H1 (cell line): Measurements from ENCODE around the gene SIK3. TPM values are rescaled to one million over a fixed set of nuclear protein-coding genes. Genes with fewer than 3 reads are reported as not detected.

Source experiments
- ATF2 ChIP-seq: IDR thresholded peaks from 2 replicates; pipeline ENCODE4 v1.6.1; 2012; ENCODE audit warnings: low read length, inconsistent platforms
- CHD7 ChIP-seq: fragments of 300-600 bp; sonication (generic); IDR thresholded peaks from 2 replicates; pipeline ENCODE4 v1.7.1; 2012; ENCODE audit warnings: low read length, moderate library complexity, mild to moderate bottlenecking, inconsistent platforms; ENCODE audit not compliant: insufficient replicate concordance
- CREB1 ChIP-seq: IDR thresholded peaks from 2 replicates; pipeline ENCODE4 v1.6.1; 2012; ENCODE audit warnings: inconsistent platforms
- SRF ChIP-seq: IDR thresholded peaks from 2 replicates; pipeline ENCODE4 v1.6.1; 2011; ENCODE audit warnings: mild to moderate bottlenecking, low read depth, low read length, moderate library complexity
- TEAD4 ChIP-seq: IDR thresholded peaks from 2 replicates; pipeline ENCODE4 v1.6.1; 2012; ENCODE audit warnings: low read depth, low read length, inconsistent platforms, mixed read lengths
- polyA plus RNA-seq, 7 experiments: library from polyadenylated mRNA; depleted of rRNA in 3 of 7; stranded (reverse) in 5 of 7; unstranded in 2 of 7; fragments of >200 nt in 5 of 7; fragments of 200-250 nt in 2 of 7; gene quantifications; 1 replicate in 5 of 7; 2 replicates in 1 of 7; 4 replicates in 1 of 7; pipeline versions ENCODE4 v1.2.1 to v1.2.3, GENCODE V29; 2011 to 2013; ENCODE audit warnings: missing spikeins in 2 of 7, mixed read lengths in 2 of 7
- total RNA-seq: library from RNA; stranded (reverse); fragmentation: NEBNext Ultra II Directional; extraction: Animal tissue kit (Norgen Biotek cat#: 25700); gene quantifications from 2 replicates; pipeline ENCODE4 v1.2.1, GENCODE V29; 2021

The SIK3 gene
- total and polyA plus RNA-seq, 2 of the 8 experiments (the other 6 are each of a cell fraction or from before 2014, with no cell fraction given) = 19.9 to 32.1 TPM

- no peak for TF ChIP-seq CHD7
- TF ChIP-seq ATF2 = no peak
- no peak for TF ChIP-seq SRF
- TF ChIP-seq TEAD4 = no peak
- no peak for TF ChIP-seq CREB1
These were observed 144.5 kb downstream of the SIK3 start (continued) for GRCh38 chr11:116953530-116954285.
